IMR-90 (cell line): ENCODE results near the gene GRM5. TPM values are rescaled to one million over a fixed set of nuclear protein-coding genes. Genes with fewer than 3 reads are reported as not detected.
"Not testable (repeated sequence)": the region's sequence is repeated elsewhere in the genome, so short reads cannot be mapped to it uniquely, and the experiment has no call there.

ENCODE experiments used
- ATAC-seq: fragments of 200-7000 bp; cut with Tn5 transposase; 2 replicates; pipeline ENCODE4 v1.9.1; 2020; ENCODE audit warnings: low read depth, mild to moderate bottlenecking, moderate library complexity
- BruUV-seq: library from RNA; stranded (reverse); fragments of 400-500 nt; replicated peaks from 2 replicates; lab custom pipeline; 2021; lab: Mats Ljungman, UMichigan
- CTCF ChIA-PET: fragments of 300-600 bp; formaldehyde crosslinking; extraction: SDS; loops from one replicate; lab custom pipeline; 2021; ENCODE audit warnings: antibody characterized with exemption; lab: Yijun Ruan, JAX
- POLR2A ChIA-PET: fragments of 300-600 bp; sonication (Branson Sonifier 250); formaldehyde crosslinking; loops from one replicate; lab custom pipeline; 2022; ENCODE audit warnings: antibody characterized with exemption; ENCODE audit not compliant: unreplicated experiment; lab: Charles Lee
- DNase-seq: peaks from one replicate; pipeline ENCODE4 v3.0.0; 2013
- H2AFZ ChIP-seq: replicated peaks from 2 replicates; pipeline ENCODE3; 2013; ENCODE audit warnings: low read length, mild to moderate bottlenecking; ENCODE audit not compliant: poor library complexity
- H2AK5ac ChIP-seq: 2 replicates; pipeline ENCODE4 v1.6.1; 2013; ENCODE audit warnings: low read depth, low read length, inconsistent platforms
- H2AK9ac ChIP-seq: replicated peaks from 2 replicates; pipeline ENCODE3; 2013; ENCODE audit warnings: mild to moderate bottlenecking, low read depth, low read length, moderate library complexity; ENCODE audit not compliant: poor library complexity
- H2BK120ac ChIP-seq: 2 replicates; pipeline ENCODE4 v1.6.1; 2013; ENCODE audit warnings: low read depth, low read length, inconsistent platforms
- H2BK15ac ChIP-seq: 3 replicates; pipeline ENCODE4 v1.6.1; 2013; ENCODE audit warnings: low read depth, low read length, inconsistent platforms
- H2BK20ac ChIP-seq: 2 replicates; pipeline ENCODE4 v1.6.1; 2013; ENCODE audit warnings: low read depth, mild to moderate bottlenecking, inconsistent platforms, low read length, moderate library complexity
- H2BK5ac ChIP-seq: 2 replicates; pipeline ENCODE4 v1.6.1; 2013; ENCODE audit warnings: mild to moderate bottlenecking, low read depth, low read length, inconsistent platforms; ENCODE audit not compliant: poor library complexity, severe bottlenecking
- H3K14ac ChIP-seq: replicated peaks from 2 replicates; pipeline ENCODE4 v1.6.1; 2013; ENCODE audit warnings: low read depth, low read length, inconsistent platforms
- H3K18ac ChIP-seq: 2 replicates; pipeline ENCODE4 v1.6.1; 2013; ENCODE audit warnings: low read depth, low read length, control low read depth
- H3K23ac ChIP-seq: 2 replicates; pipeline ENCODE4 v1.6.1; 2013; ENCODE audit warnings: low read depth, low read length, inconsistent platforms
- H3K27ac ChIP-seq: 2 replicates; pipeline ENCODE4 v1.5.1; 2013; ENCODE audit warnings: mild to moderate bottlenecking, control low read depth, low read length; ENCODE audit not compliant: insufficient read depth
- H3K27me3 ChIP-seq: 2 replicates; pipeline ENCODE4 v1.6.1; 2013; ENCODE audit warnings: low read length; ENCODE audit not compliant: control insufficient read depth, insufficient read depth
- H3K36me3 ChIP-seq: 2 replicates; pipeline ENCODE4 v1.6.1; 2013; ENCODE audit warnings: low read length, mixed read lengths; ENCODE audit not compliant: control insufficient read depth, insufficient read depth
- H3K4ac ChIP-seq: 2 replicates; pipeline ENCODE4 v1.6.1; 2013; ENCODE audit warnings: low read depth, low read length, inconsistent platforms
- H3K4me1 ChIP-seq: 2 replicates; pipeline ENCODE4 v1.6.1; 2013; ENCODE audit warnings: low read length, mixed read lengths; ENCODE audit not compliant: control insufficient read depth, insufficient read depth
- H3K4me2 ChIP-seq: 2 replicates; pipeline ENCODE4 v1.6.1; 2013; ENCODE audit warnings: low read depth, mild to moderate bottlenecking, control low read depth, low read length, moderate library complexity
- H3K4me3 ChIP-seq: 2 replicates; pipeline ENCODE4 v1.5.1; 2013; ENCODE audit warnings: low read depth, mild to moderate bottlenecking, control low read depth, low read length, moderate library complexity; ENCODE audit not compliant: insufficient read depth
- H3K56ac ChIP-seq: 2 replicates; pipeline ENCODE4 v1.6.1; 2013; ENCODE audit warnings: low read length, inconsistent platforms; ENCODE audit not compliant: insufficient read depth; ENCODE audit errors: extremely low read depth
- H3K79me1 ChIP-seq, 2 experiments: 2 replicates each; pipeline ENCODE4 v1.6.1; 2013; ENCODE audit warnings: low read length in 2 of 2, inconsistent platforms in 1 of 2, low read depth in 1 of 2
- H3K9ac ChIP-seq: 2 replicates; pipeline ENCODE4 v1.6.1; 2013; ENCODE audit warnings: low read depth, low read length, control low read depth
- H3K9me1 ChIP-seq: 2 replicates; pipeline ENCODE4 v1.6.1; 2013; ENCODE audit warnings: low read length, inconsistent platforms; ENCODE audit not compliant: insufficient read depth
- H3K9me3 ChIP-seq: 2 replicates; pipeline ENCODE4 v1.6.1; 2013; ENCODE audit warnings: low read length; ENCODE audit not compliant: control insufficient read depth, insufficient read depth
- H4K20me1 ChIP-seq: 2 replicates; pipeline ENCODE4 v1.6.1; 2013; ENCODE audit warnings: low read length, inconsistent platforms; ENCODE audit not compliant: insufficient read depth
- H4K5ac ChIP-seq: 2 replicates; pipeline ENCODE4 v1.6.1; 2013; ENCODE audit warnings: mild to moderate bottlenecking, low read depth, low read length, control low read depth
- H4K8ac ChIP-seq, 2 experiments: 2 replicates each; pipeline ENCODE4 v1.6.1; 2013; ENCODE audit warnings: low read depth in 2 of 2, low read length in 2 of 2, control low read depth in 1 of 2, inconsistent platforms in 1 of 2
- H4K91ac ChIP-seq: 2 replicates; pipeline ENCODE4 v1.6.1; 2013; ENCODE audit warnings: low read depth, low read length, inconsistent platforms; ENCODE audit not compliant: insufficient read depth
- WGBS, 2 experiments: methylation state at CpG; one replicate each; pipeline versions ENCODE4 v1.1.5 to v1.1.7; 2013; ENCODE audit warnings: missing lambda C conversion rate in 2 of 2; ENCODE audit not compliant: insufficient read length in 1 of 2; ENCODE audit errors: extremely low coverage in 2 of 2; 5-methylcytosine and 5-hydroxymethylcytosine counted together
- dilution Hi-C: fragments of 300-500 bp; cut with HindIII; formaldehyde crosslinking; loops from one replicate; pipeline ENCODE4 v1.14.3; 2018; ENCODE audit warnings: low sequenced_read_pairs; ENCODE audit not compliant: unreplicated experiment
- in situ Hi-C: fragments of 300-500 bp; cut with MboI; formaldehyde crosslinking; loops from 3 replicates; pipeline ENCODE4 v1.14.3; 2019; ENCODE audit warnings: low sequenced_read_pairs, inconsistent platforms, mixed read lengths
- intact Hi-C: fragments of 100-400 bp; cut with micrococcal nuclease; formaldehyde crosslinking; loops from 2 replicates; pipeline ENCODE4 v1.10.0; 2022
- polyA plus RNA-seq, 3 experiments: library from polyadenylated mRNA; depleted of rRNA; stranded (reverse); fragments of >200 nt; gene quantifications; 2 replicates each; pipeline ENCODE4 v1.2.3, GENCODE V29; 2012; ENCODE audit warnings: low replicate concordance in 1 of 3
- total RNA-seq: library from RNA; depleted of rRNA; stranded (reverse); fragments of >200 nt; gene quantifications from 2 replicates; pipeline ENCODE4 v1.2.3, GENCODE V29; 2012

The GRM5 gene
- total and polyA plus RNA-seq, 2 of the 4 experiments (the other 2 are of a cell fraction): under 0.01 TPM

- WGBS, 2 experiments: no CpG with 5 or more reads among the region's 1 CpG
- H3K4me1 ChIP-seq, H3K27ac ChIP-seq, DNase-seq, H3K36me3 ChIP-seq, H3K23ac ChIP-seq, CTCF ChIA-PET, H3K4me2 ChIP-seq, ATAC-seq, H3K4ac ChIP-seq, H4K5ac ChIP-seq, dilution Hi-C loops, in situ Hi-C loops, H3K56ac ChIP-seq, H3K27me3 ChIP-seq, H2AFZ ChIP-seq, H3K9me1 ChIP-seq, H2BK120ac ChIP-seq, intact Hi-C loops, H2AK5ac ChIP-seq, H3K9ac ChIP-seq, H3K18ac ChIP-seq, H3K4me3 ChIP-seq, H3K9me3 ChIP-seq, H4K20me1 ChIP-seq, BruUV-seq, H2BK20ac ChIP-seq, H4K8ac ChIP-seq, H3K14ac ChIP-seq, H2BK15ac ChIP-seq, POLR2A ChIA-PET, H3K79me1 ChIP-seq, H4K91ac ChIP-seq, H2BK5ac ChIP-seq, H2AK9ac ChIP-seq: not testable (repeated sequence)
These were observed 8.4 kb downstream of the GRM5 start for GRCh38 chr11:89057406-89057805.
